ENCODE results near the gene ODF2L. TPM values are rescaled to one million over a fixed set of nuclear protein-coding genes. Genes with fewer than 3 reads are reported as not detected.

ODF2L gene
- total RNA-seq, 1 experiment from 2014 or later: 24.4 TPM

DNA sequence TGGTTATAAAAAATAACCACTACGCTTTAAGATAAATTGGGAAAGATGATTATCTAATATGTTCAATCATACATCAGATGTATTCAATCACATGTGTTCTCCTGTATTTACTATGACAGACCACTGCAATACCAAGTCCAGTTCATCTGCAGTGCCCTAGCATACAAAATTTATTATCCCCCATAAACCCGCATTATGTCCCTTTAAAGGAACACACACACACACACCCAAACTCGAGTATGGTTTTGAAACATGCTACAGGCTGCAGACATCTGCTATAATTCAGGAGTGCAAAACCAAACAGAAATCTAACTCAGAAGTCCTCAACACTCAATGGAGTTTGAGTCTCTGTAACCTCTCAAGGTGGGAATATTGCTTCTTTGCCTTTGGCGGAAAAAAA, 14.9 kb downstream of the ODF2L start:
- no peak overlapping the region for H3K4me3 Mint-ChIP-seq
- ATAC-seq (no peak), DNase-seq (ENCODE audit: low spot score) (no peak)
- no peak overlapping the region for H3K27ac Mint-ChIP-seq
- peaks cover 28% of the 10 kb centered on the region for H3K36me3 Mint-ChIP-seq
- POLR2A ChIA-PET: no interaction called here
- H3K9me3 Mint-ChIP-seq: peaks cover 27% of the 10 kb centered on the region
- no peaks in the 10 kb centered on the region for H3K4me1 Mint-ChIP-seq
- H3K27me3 Mint-ChIP-seq (ENCODE audit: low read depth): no peaks in the 10 kb centered on the region
- CTCF ChIA-PET: no interaction called here
- TF ChIP-seq ZNF138 (CRISPR knock-in tag; conservative IDR thresholded peaks at IDR 0.05) (no peak), FOXJ3 (CRISPR knock-in tag; IDR thresholded peaks at IDR 0.05; ENCODE audit: borderline replicate concordance) (no peak), TEAD4 (CRISPR knock-in tag; IDR thresholded peaks at IDR 0.05) (no peak), ATF1 (CRISPR knock-in tag; IDR thresholded peaks at IDR 0.05) (no peak), RORB (CRISPR knock-in tag; IDR thresholded peaks at IDR 0.05) (no peak), HMGA2 (CRISPR knock-in tag; IDR thresholded peaks at IDR 0.05) (no peak), TP53 (CRISPR knock-in tag; IDR thresholded peaks at IDR 0.05) (no peak), RELA (CRISPR knock-in tag; IDR thresholded peaks at IDR 0.05; ENCODE audit: borderline replicate concordance) (no peak)

DNA sequence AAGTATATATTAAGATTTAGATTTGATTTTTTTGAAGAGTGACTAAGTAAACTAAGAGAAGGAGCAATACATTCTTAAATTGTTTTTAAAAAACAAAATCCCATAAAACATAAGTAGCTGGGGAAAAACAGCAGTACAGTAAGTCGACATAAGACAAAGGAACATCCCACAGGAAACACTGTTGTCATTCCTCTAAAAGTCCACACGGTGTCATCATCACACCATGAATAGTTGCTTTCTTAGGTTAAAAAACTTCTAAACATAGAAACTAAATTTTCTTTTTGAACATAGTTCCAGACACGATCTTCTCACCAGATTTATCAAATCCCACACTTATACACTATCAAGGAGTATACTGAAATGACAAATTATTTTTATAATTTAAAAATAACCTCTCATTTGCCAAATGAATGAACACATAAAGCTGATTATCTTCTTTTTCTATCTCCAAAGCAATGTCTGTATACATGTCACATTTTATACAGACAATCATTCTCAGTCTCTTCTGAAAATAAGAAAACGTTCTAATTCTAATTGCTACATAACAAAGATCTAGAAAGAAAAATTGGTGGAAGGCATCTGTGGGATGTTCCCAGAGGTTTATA, 15.8 kb downstream of the ODF2L start:
- DNase-seq (ENCODE audit: low spot score) (no peak), ATAC-seq (peak; percentile 47)
- ChIA-PET POLR2A (no interaction called here), CTCF (interaction anchor here (0.6 to 1.5 kb wide), 11 partner anchors 16 to 454 kb away, joined by 3 to 14 read pairs (median 3); partner anchors contain the start of genes ODF2L and SH3GLB1)
- Mint-ChIP-seq H3K4me3 (no peak overlapping the region), H3K9me3 (peaks cover 28% of the 10 kb centered on the region), H3K36me3 (peaks cover 30% of the 10 kb centered on the region), H3K27ac (no peak overlapping the region), H3K27me3 (ENCODE audit: low read depth) (no peaks in the 10 kb centered on the region), H3K4me1 (no peaks in the 10 kb centered on the region)
- no peak for TF ChIP-seq NR1H2 (CRISPR knock-in tag; IDR thresholded peaks at IDR 0.05)
- TF ChIP-seq, protein P1, sequence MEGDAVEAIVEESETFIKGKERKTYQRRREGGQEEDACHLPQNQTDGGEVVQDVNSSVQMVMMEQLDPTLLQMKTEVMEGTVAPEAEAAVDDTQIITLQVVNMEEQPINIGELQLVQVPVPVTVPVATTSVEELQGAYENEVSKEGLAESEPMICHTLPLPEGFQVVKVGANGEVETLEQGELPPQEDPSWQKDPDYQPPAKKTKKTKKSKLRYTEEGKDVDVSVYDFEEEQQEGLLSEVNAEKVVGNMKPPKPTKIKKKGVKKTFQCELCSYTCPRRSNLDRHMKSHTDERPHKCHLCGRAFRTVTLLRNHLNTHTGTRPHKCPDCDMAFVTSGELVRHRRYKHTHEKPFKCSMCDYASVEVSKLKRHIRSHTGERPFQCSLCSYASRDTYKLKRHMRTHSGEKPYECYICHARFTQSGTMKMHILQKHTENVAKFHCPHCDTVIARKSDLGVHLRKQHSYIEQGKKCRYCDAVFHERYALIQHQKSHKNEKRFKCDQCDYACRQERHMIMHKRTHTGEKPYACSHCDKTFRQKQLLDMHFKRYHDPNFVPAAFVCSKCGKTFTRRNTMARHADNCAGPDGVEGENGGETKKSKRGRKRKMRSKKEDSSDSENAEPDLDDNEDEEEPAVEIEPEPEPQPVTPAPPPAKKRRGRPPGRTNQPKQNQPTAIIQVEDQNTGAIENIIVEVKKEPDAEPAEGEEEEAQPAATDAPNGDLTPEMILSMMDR (IDR thresholded peaks at IDR 0.05): peak; percentile 57

DNA sequence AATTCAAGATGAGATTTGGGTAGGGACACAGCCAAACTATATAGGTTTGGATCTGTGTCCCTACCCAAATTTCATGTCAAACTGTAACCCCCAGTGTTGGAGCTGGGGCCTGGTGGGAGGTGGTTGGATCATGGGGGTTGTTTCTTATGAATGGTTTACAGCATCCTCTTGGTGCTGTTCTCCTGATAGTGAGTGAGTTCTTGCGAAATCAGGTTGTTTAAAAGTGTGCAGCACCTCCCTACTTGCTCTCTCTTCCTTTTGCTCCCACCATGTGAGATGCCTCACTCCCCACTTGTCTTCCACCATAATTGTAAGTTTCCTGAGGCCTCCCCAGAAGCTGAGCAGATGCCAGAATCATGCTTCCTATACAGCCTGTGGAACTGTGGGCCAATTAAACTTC, 17.3 kb downstream of the ODF2L start:
- DNase-seq (ENCODE audit: low spot score) (no peak), ATAC-seq (no peak)
- H3K36me3 Mint-ChIP-seq: peaks cover 36% of the 10 kb centered on the region
- no peak for TF ChIP-seq JUN (CRISPR knock-in tag; IDR thresholded peaks at IDR 0.05)
- ChIA-PET CTCF (no interaction called here), POLR2A (no interaction called here)
- H3K27me3 Mint-ChIP-seq (ENCODE audit: low read depth): no peaks in the 10 kb centered on the region
- peaks cover 28% of the 10 kb centered on the region for H3K9me3 Mint-ChIP-seq
- no peak overlapping the region for H3K27ac Mint-ChIP-seq
- no peaks in the 10 kb centered on the region for H3K4me1 Mint-ChIP-seq
- no peak overlapping the region for H3K4me3 Mint-ChIP-seq

DNA sequence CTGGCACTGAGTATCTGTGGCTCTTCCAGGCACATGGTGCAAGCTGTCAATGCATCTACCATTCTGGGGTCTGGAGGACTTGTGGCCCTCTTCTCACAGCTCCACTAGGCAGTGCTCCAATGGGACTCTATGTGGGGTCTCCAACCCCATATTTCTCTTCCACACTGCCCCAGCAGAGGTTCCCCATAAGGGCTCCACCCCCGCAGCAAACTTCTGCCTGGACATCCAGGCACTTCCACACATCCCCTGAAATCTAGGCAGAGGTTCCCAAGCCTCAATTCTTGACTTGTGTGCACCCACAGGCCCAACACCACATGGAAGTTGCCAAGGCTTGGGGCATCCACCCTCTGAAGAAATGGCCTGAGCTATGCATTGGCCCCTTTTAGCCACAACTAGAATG, 18.8 kb downstream of the ODF2L start:
- H3K27ac Mint-ChIP-seq: no peak overlapping the region
- ATAC-seq: no peak
- CTCF ChIA-PET: no interaction called here
- H3K36me3 Mint-ChIP-seq: peaks cover 42% of the 10 kb centered on the region
- no peak overlapping the region for H3K4me3 Mint-ChIP-seq
- no peaks in the 10 kb centered on the region for H3K4me1 Mint-ChIP-seq
- no peaks in the 10 kb centered on the region for H3K27me3 Mint-ChIP-seq (ENCODE audit: low read depth)
- POLR2A ChIA-PET: no interaction called here
- no peak for DNase-seq (ENCODE audit: low spot score)
- H3K9me3 Mint-ChIP-seq: peaks cover 28% of the 10 kb centered on the region
- TF ChIP-seq TP53 (CRISPR knock-in tag; IDR thresholded peaks at IDR 0.05) (no peak), FOXK1 (CRISPR knock-in tag; IDR thresholded peaks at IDR 0.05) (no peak), ZBTB21 (CRISPR knock-in tag; IDR thresholded peaks at IDR 0.05; ENCODE audit: borderline replicate concordance) (no peak), ZNF219 (CRISPR knock-in tag; IDR thresholded peaks at IDR 0.05; ENCODE audit: borderline replicate concordance) (no peak), NFATC4 (CRISPR knock-in tag; IDR thresholded peaks at IDR 0.05) (no peak), RELA (CRISPR knock-in tag; IDR thresholded peaks at IDR 0.05; ENCODE audit: borderline replicate concordance) (no peak), MXD4 (CRISPR knock-in tag; IDR thresholded peaks at IDR 0.05; ENCODE audit: borderline replicate concordance) (no peak), FOXJ3 (CRISPR knock-in tag; IDR thresholded peaks at IDR 0.05; ENCODE audit: borderline replicate concordance) (no peak), ZNF423 (CRISPR knock-in tag; IDR thresholded peaks at IDR 0.05) (no peak), RORB (CRISPR knock-in tag; IDR thresholded peaks at IDR 0.05) (no peak), EMX1 (CRISPR knock-in tag; IDR thresholded peaks at IDR 0.05) (no peak), KAT7 (CRISPR knock-in tag; IDR thresholded peaks at IDR 0.05; ENCODE audit: borderline replicate concordance) (no peak), MYBL2 (CRISPR knock-in tag; IDR thresholded peaks at IDR 0.05) (no peak), ZNF671 (CRISPR knock-in tag; IDR thresholded peaks at IDR 0.05) (no peak), ZNF396 (CRISPR knock-in tag; IDR thresholded peaks at IDR 0.05; ENCODE audit: borderline replicate concordance) (no peak)
- TF ChIP-seq, protein P2, sequence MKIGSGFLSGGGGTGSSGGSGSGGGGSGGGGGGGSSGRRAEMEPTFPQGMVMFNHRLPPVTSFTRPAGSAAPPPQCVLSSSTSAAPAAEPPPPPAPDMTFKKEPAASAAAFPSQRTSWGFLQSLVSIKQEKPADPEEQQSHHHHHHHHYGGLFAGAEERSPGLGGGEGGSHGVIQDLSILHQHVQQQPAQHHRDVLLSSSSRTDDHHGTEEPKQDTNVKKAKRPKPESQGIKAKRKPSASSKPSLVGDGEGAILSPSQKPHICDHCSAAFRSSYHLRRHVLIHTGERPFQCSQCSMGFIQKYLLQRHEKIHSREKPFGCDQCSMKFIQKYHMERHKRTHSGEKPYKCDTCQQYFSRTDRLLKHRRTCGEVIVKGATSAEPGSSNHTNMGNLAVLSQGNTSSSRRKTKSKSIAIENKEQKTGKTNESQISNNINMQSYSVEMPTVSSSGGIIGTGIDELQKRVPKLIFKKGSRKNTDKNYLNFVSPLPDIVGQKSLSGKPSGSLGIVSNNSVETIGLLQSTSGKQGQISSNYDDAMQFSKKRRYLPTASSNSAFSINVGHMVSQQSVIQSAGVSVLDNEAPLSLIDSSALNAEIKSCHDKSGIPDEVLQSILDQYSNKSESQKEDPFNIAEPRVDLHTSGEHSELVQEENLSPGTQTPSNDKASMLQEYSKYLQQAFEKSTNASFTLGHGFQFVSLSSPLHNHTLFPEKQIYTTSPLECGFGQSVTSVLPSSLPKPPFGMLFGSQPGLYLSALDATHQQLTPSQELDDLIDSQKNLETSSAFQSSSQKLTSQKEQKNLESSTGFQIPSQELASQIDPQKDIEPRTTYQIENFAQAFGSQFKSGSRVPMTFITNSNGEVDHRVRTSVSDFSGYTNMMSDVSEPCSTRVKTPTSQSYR (CRISPR knock-in tag; IDR thresholded peaks at IDR 0.05): no peak
- TF ChIP-seq, protein P3, sequence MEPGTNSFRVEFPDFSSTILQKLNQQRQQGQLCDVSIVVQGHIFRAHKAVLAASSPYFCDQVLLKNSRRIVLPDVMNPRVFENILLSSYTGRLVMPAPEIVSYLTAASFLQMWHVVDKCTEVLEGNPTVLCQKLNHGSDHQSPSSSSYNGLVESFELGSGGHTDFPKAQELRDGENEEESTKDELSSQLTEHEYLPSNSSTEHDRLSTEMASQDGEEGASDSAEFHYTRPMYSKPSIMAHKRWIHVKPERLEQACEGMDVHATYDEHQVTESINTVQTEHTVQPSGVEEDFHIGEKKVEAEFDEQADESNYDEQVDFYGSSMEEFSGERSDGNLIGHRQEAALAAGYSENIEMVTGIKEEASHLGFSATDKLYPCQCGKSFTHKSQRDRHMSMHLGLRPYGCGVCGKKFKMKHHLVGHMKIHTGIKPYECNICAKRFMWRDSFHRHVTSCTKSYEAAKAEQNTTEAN (CRISPR knock-in tag; IDR thresholded peaks at IDR 0.05): no peak

Data from WTC11 (cell line).